Activated naive CD8-positive, alpha-beta T cell treated with anti-CD3 and anti-CD28 coated beads for 36 hours (primary cell): ENCODE measurements around the gene ARGLU1. TPM values are rescaled to one million over a fixed set of nuclear protein-coding genes. Genes with fewer than 3 reads are reported as not detected.

Experiments used
- DNase-seq: peaks from one replicate; pipeline ENCODE4 v3.0.0; 2021
- H3K27ac Mint-ChIP-seq: one replicate; pipeline ENCODE4 v1.8.0; 2022; ENCODE audit warnings: mild to moderate bottlenecking, moderate library complexity, mixed read lengths
- H3K27me3 Mint-ChIP-seq: one replicate; pipeline ENCODE4 v1.8.0; 2022; ENCODE audit warnings: mild to moderate bottlenecking, mixed read lengths
- H3K36me3 Mint-ChIP-seq: one replicate; pipeline ENCODE4 v1.8.0; 2021; ENCODE audit warnings: mild to moderate bottlenecking, mixed read lengths
- H3K4me1 Mint-ChIP-seq: one replicate; pipeline ENCODE4 v1.8.0; 2021; ENCODE audit warnings: mixed read lengths
- H3K4me3 Mint-ChIP-seq: one replicate; pipeline ENCODE4 v1.8.0; 2022; ENCODE audit warnings: mild to moderate bottlenecking, moderate library complexity, mixed read lengths
- H3K9me3 Mint-ChIP-seq: one replicate; pipeline ENCODE4 v1.8.0; 2022; ENCODE audit warnings: mixed read lengths
- total RNA-seq, 2 experiments: library from RNA; stranded (reverse); gene quantifications; one replicate each; pipeline ENCODE4 v1.2.3, GENCODE V29; 2021

The ARGLU1 gene
- total RNA-seq, 2 experiments from 2014 or later: 65.3 to 72.7 TPM

GRCh38 chr13:106596275-106596937, 28.5 kb upstream of the ARGLU1 start:
- Mint-ChIP-seq H3K27me3 (peaks cover 18% of the 10 kb centered on the region), H3K4me1 (peaks cover 13% of the 10 kb centered on the region), H3K9me3 (no peaks in the 10 kb centered on the region), H3K27ac (no peak overlapping the region), H3K36me3 (no peaks in the 10 kb centered on the region), H3K4me3 (no peak overlapping the region)
- no peak for DNase-seq

- peaks cover 18% of the 10 kb centered on the region for H3K27me3 Mint-ChIP-seq
- H3K27ac Mint-ChIP-seq: no peak overlapping the region
- no peak overlapping the region for H3K4me3 Mint-ChIP-seq
- no peaks in the 10 kb centered on the region for H3K9me3 Mint-ChIP-seq
- peaks cover 11% of the 10 kb centered on the region for H3K4me1 Mint-ChIP-seq
- H3K36me3 Mint-ChIP-seq: no peaks in the 10 kb centered on the region
- DNase-seq: no peak
These were observed 27.7 kb upstream of the ARGLU1 start for GRCh38 chr13:106595625-106596024.

GRCh38 chr13:106594980-106595379, 27.0 kb upstream of the ARGLU1 start:
- Mint-ChIP-seq H3K27ac (no peak overlapping the region), H3K27me3 (peaks cover 21% of the 10 kb centered on the region), H3K36me3 (no peaks in the 10 kb centered on the region), H3K4me1 (peaks cover 5% of the 10 kb centered on the region), H3K9me3 (no peaks in the 10 kb centered on the region), H3K4me3 (no peak overlapping the region)
- DNase-seq: no peak

GRCh38 chr13:106593132-106593531, 25.2 kb upstream of the ARGLU1 start:
- H3K9me3 Mint-ChIP-seq: no peaks in the 10 kb centered on the region
- H3K4me3 Mint-ChIP-seq: no peak overlapping the region
- peaks cover 23% of the 10 kb centered on the region for H3K27me3 Mint-ChIP-seq
- H3K27ac Mint-ChIP-seq: no peak overlapping the region
- no peaks in the 10 kb centered on the region for H3K4me1 Mint-ChIP-seq
- DNase-seq: no peak
- H3K36me3 Mint-ChIP-seq: no peaks in the 10 kb centered on the region

- peaks cover 22% of the 10 kb centered on the region for H3K27me3 Mint-ChIP-seq
- peaks cover 2% of the 10 kb centered on the region for H3K36me3 Mint-ChIP-seq
- H3K9me3 Mint-ChIP-seq: peaks cover 7% of the 10 kb centered on the region
- no peak overlapping the region for H3K4me3 Mint-ChIP-seq
- H3K27ac Mint-ChIP-seq: no peak overlapping the region
- DNase-seq: no peak
- no peaks in the 10 kb centered on the region for H3K4me1 Mint-ChIP-seq
These were observed 23.4 kb upstream of the ARGLU1 start for GRCh38 chr13:106591299-106591698.

- Mint-ChIP-seq H3K27me3 (peaks cover 17% of the 10 kb centered on the region), H3K9me3 (peaks cover 17% of the 10 kb centered on the region), H3K36me3 (peaks cover 4% of the 10 kb centered on the region), H3K27ac (no peak overlapping the region), H3K4me1 (no peaks in the 10 kb centered on the region), H3K4me3 (no peak overlapping the region)
- DNase-seq: no peak
These were observed 21.8 kb upstream of the ARGLU1 start for GRCh38 chr13:106589716-106590115.

GRCh38 chr13:106588367-106588766, 20.4 kb upstream of the ARGLU1 start:
- H3K27ac Mint-ChIP-seq: no peak overlapping the region
- H3K4me3 Mint-ChIP-seq: no peak overlapping the region
- no peaks in the 10 kb centered on the region for H3K4me1 Mint-ChIP-seq
- peaks cover 4% of the 10 kb centered on the region for H3K36me3 Mint-ChIP-seq
- no peak for DNase-seq
- peaks cover 20% of the 10 kb centered on the region for H3K9me3 Mint-ChIP-seq
- H3K27me3 Mint-ChIP-seq: peaks cover 17% of the 10 kb centered on the region

- no peak for DNase-seq
- H3K9me3 Mint-ChIP-seq: peaks cover 20% of the 10 kb centered on the region
These were observed 19.9 kb upstream of the ARGLU1 start for GRCh38 chr13:106587787-106588186.

GRCh38 chr13:106586648-106587166, 18.8 kb upstream of the ARGLU1 start:
- Mint-ChIP-seq H3K4me3 (no peak overlapping the region), H3K27ac (no peak overlapping the region), H3K4me1 (no peaks in the 10 kb centered on the region), H3K36me3 (peaks cover 4% of the 10 kb centered on the region), H3K9me3 (peaks cover 20% of the 10 kb centered on the region), H3K27me3 (peaks cover 10% of the 10 kb centered on the region)
- no peak for DNase-seq

More at GRCh38 chr13:106587787-106588186, 19.9 kb upstream of the ARGLU1 start:
- peaks cover 4% of the 10 kb centered on the region for H3K36me3 Mint-ChIP-seq
- no peaks in the 10 kb centered on the region for H3K4me1 Mint-ChIP-seq
- H3K4me3 Mint-ChIP-seq: no peak overlapping the region
- H3K27me3 Mint-ChIP-seq: peaks cover 13% of the 10 kb centered on the region
- no peak overlapping the region for H3K27ac Mint-ChIP-seq

GRCh38 chr13:106581225-106581624, 13.3 kb upstream of the ARGLU1 start:
- DNase-seq: no peak
- H3K4me3 Mint-ChIP-seq: no peak overlapping the region
- H3K27ac Mint-ChIP-seq: no peak overlapping the region
- H3K27me3 Mint-ChIP-seq: peaks cover 4% of the 10 kb centered on the region
- H3K36me3 Mint-ChIP-seq: peaks cover 8% of the 10 kb centered on the region
- peaks cover 12% of the 10 kb centered on the region for H3K9me3 Mint-ChIP-seq
- no peaks in the 10 kb centered on the region for H3K4me1 Mint-ChIP-seq

- Mint-ChIP-seq H3K9me3 (no peaks in the 10 kb centered on the region), H3K4me1 (no peaks in the 10 kb centered on the region), H3K27ac (no peak overlapping the region), H3K27me3 (no peaks in the 10 kb centered on the region), H3K36me3 (peaks cover 19% of the 10 kb centered on the region), H3K4me3 (no peak overlapping the region)
- DNase-seq: no peak
These were observed 8.0 kb upstream of the ARGLU1 start for GRCh38 chr13:106575896-106576295.

GRCh38 chr13:106573868-106574267, 5.9 kb upstream of the ARGLU1 start:
- Mint-ChIP-seq H3K36me3 (peaks cover 17% of the 10 kb centered on the region), H3K27me3 (no peaks in the 10 kb centered on the region), H3K4me1 (peaks cover 3% of the 10 kb centered on the region), H3K4me3 (no peak overlapping the region), H3K27ac (no peak overlapping the region), H3K9me3 (no peaks in the 10 kb centered on the region)
- no peak for DNase-seq

- no peak overlapping the region for H3K27ac Mint-ChIP-seq
- no peak for DNase-seq
- no peak overlapping the region for H3K4me3 Mint-ChIP-seq
- H3K9me3 Mint-ChIP-seq: no peaks in the 10 kb centered on the region
- no peaks in the 10 kb centered on the region for H3K27me3 Mint-ChIP-seq
- H3K4me1 Mint-ChIP-seq: peaks cover 6% of the 10 kb centered on the region
- peaks cover 17% of the 10 kb centered on the region for H3K36me3 Mint-ChIP-seq
These were observed 5.4 kb upstream of the ARGLU1 start for GRCh38 chr13:106573284-106573846.

- peaks cover 29% of the 10 kb centered on the region for H3K36me3 Mint-ChIP-seq
- no peak for DNase-seq
- peaks cover 17% of the 10 kb centered on the region for H3K4me1 Mint-ChIP-seq
- no peaks in the 10 kb centered on the region for H3K27me3 Mint-ChIP-seq
- no peak overlapping the region for H3K4me3 Mint-ChIP-seq
- H3K27ac Mint-ChIP-seq: no peak overlapping the region
- no peaks in the 10 kb centered on the region for H3K9me3 Mint-ChIP-seq
These were observed 2.4 kb upstream of the ARGLU1 start for GRCh38 chr13:106570299-106570852.

GRCh38 chr13:106569233-106570095, 1.5 kb upstream of the ARGLU1 start:
- Mint-ChIP-seq H3K9me3 (no peaks in the 10 kb centered on the region), H3K4me3 (no peak overlapping the region), H3K4me1 (peaks cover 26% of the 10 kb centered on the region), H3K27ac (no peak overlapping the region), H3K36me3 (peaks cover 36% of the 10 kb centered on the region), H3K27me3 (no peaks in the 10 kb centered on the region)
- DNase-seq: no peak
